GM23338 (cell line): Measurements from ENCODE around the gene ZNF26. TPM values are rescaled to one million over a fixed set of nuclear protein-coding genes. Genes with fewer than 3 reads are reported as not detected.

ENCODE experiments used
- ATAC-seq: fragments of 200-7000 bp; cut with Tn5 transposase; 3 replicates; pipeline ENCODE4 v1.9.1; 2020
- DNase-seq: peaks from one replicate; pipeline ENCODE4 v3.0.0-alpha.2; 2015; ENCODE audit warnings: low spot score
- H2AFZ ChIP-seq: fragments of 200-600 bp; sonication (generic); 2 replicates; pipeline ENCODE4 v1.8.0; 2016; ENCODE audit warnings: antibody characterized with exemption, mild to moderate bottlenecking, moderate library complexity
- H3F3A ChIP-seq: fragments of 200-600 bp; sonication (generic); replicated peaks from 2 replicates; pipeline ENCODE4 v1.8.0; 2017; ENCODE audit warnings: antibody characterized with exemption, mixed run types, low read depth
- H3K27ac ChIP-seq: fragments of 200-600 bp; sonication (generic); 2 replicates; pipeline ENCODE4 v1.6.1; 2016; ENCODE audit warnings: low read depth
- H3K27me3 ChIP-seq: fragments of 200-600 bp; sonication (generic); 2 replicates; pipeline ENCODE4 v1.8.0; 2016; ENCODE audit warnings: mild to moderate bottlenecking, mixed run types, moderate library complexity; ENCODE audit not compliant: insufficient read depth
- H3K36me3 ChIP-seq: fragments of 200-600 bp; sonication (generic); 2 replicates; pipeline ENCODE4 v1.8.0; 2016; ENCODE audit warnings: mild to moderate bottlenecking; ENCODE audit not compliant: insufficient read depth
- H3K4me1 ChIP-seq: fragments of 200-600 bp; sonication (generic); 2 replicates; pipeline ENCODE4 v1.8.0; 2016; ENCODE audit warnings: mild to moderate bottlenecking, moderate library complexity; ENCODE audit not compliant: insufficient read depth
- H3K4me2 ChIP-seq: fragments of 200-600 bp; sonication (generic); 2 replicates; pipeline ENCODE4 v1.7.1; 2017; ENCODE audit warnings: mixed run types
- H3K4me3 ChIP-seq: fragments of 200-600 bp; sonication (generic); 2 replicates; pipeline ENCODE4 v1.6.1; 2016; ENCODE audit warnings: mixed run types
- H3K79me2 ChIP-seq: fragments of 200-600 bp; sonication (generic); replicated peaks from 2 replicates; pipeline ENCODE4 v1.8.0; 2017; ENCODE audit warnings: mild to moderate bottlenecking; ENCODE audit not compliant: insufficient read depth
- H3K9me2 ChIP-seq: fragments of 200-600 bp; sonication (generic); 2 replicates; pipeline ENCODE4 v1.8.0; 2017; ENCODE audit not compliant: insufficient read depth
- H4K20me1 ChIP-seq: fragments of 200-600 bp; sonication (generic); replicated peaks from 2 replicates; pipeline ENCODE4 v1.8.0; 2017; ENCODE audit warnings: mild to moderate bottlenecking; ENCODE audit not compliant: insufficient read depth
- H3K27ac Mint-ChIP-seq: 2 replicates; pipeline ENCODE4 v1.8.0; 2020; ENCODE audit warnings: inconsistent platforms, mild to moderate bottlenecking, moderate library complexity, mixed read lengths
- H3K27me3 Mint-ChIP-seq: 3 replicates; pipeline ENCODE4 v1.8.0; 2022; ENCODE audit warnings: low read depth, mild to moderate bottlenecking, moderate library complexity, mixed read lengths, inconsistent platforms; ENCODE audit not compliant: insufficient read depth, poor library complexity
- H3K36me3 Mint-ChIP-seq: 3 replicates; pipeline ENCODE4 v1.8.0; 2021; ENCODE audit warnings: low read depth, mild to moderate bottlenecking, inconsistent platforms, moderate library complexity, mixed read lengths
- H3K4me1 Mint-ChIP-seq: 3 replicates; pipeline ENCODE4 v1.8.0; 2020; ENCODE audit warnings: mild to moderate bottlenecking, inconsistent platforms, mixed read lengths
- H3K4me3 Mint-ChIP-seq: 3 replicates; pipeline ENCODE4 v1.8.0; 2021; ENCODE audit warnings: moderate library complexity, mild to moderate bottlenecking, inconsistent platforms, mixed read lengths
- H3K9me3 Mint-ChIP-seq: 3 replicates; pipeline ENCODE4 v1.8.0; 2020; ENCODE audit warnings: moderate library complexity, mild to moderate bottlenecking, inconsistent platforms, mixed read lengths
- JUNB ChIP-seq: IDR thresholded peaks from one replicate; pipeline ENCODE4 v1.6.1; 2016; ENCODE audit warnings: antibody characterized with exemption; ENCODE audit not compliant: unreplicated experiment
- REST ChIP-seq: IDR thresholded peaks from one replicate; pipeline ENCODE4 v1.6.1; 2018; ENCODE audit warnings: antibody characterized with exemption; ENCODE audit not compliant: unreplicated experiment
- STAT1 ChIP-seq: IDR thresholded peaks from one replicate; pipeline ENCODE4 v1.6.1; 2016; ENCODE audit warnings: antibody characterized with exemption; ENCODE audit not compliant: unreplicated experiment
- ZNF331 ChIP-seq: fragments of 250-450 bp; sonication (Bioruptor Pico); IDR thresholded peaks from 2 replicates; pipeline ENCODE4 v1.5.0; 2020; ENCODE audit warnings: low read depth, mild to moderate bottlenecking, moderate library complexity
- ZNF462 ChIP-seq: fragments of 250-450 bp; sonication (Bioruptor Pico); IDR thresholded peaks from 2 replicates; pipeline ENCODE4 v1.5.0; 2020; ENCODE audit warnings: mild to moderate bottlenecking, moderate library complexity
- polyA plus RNA-seq: library from polyadenylated mRNA; unstranded; fragments of >200 nt; fragmentation: Nextera tagmentation; extraction: Ambion mirVana; gene quantifications from 2 replicates; pipeline ENCODE4 v1.2.1, GENCODE V29; 2016
- total RNA-seq: library from RNA; depleted of rRNA; stranded (reverse); fragments of >200 nt; shearing (Covaris generic); gene quantifications from 2 replicates; pipeline ENCODE4 v1.2.3, GENCODE V29; 2014

ZNF26 gene
- total and polyA plus RNA-seq, 2 experiments from 2014 or later, result 4.8 to 18.9 TPM

GRCh38 chr12:133010657-133011297, 24.6 kb downstream of the ZNF26 start (continued):
- no peak for TF ChIP-seq ZNF462 (CRISPR knock-in tag)
- TF ChIP-seq JUNB, result no peak

- no peak overlapping the region for H3K27ac Mint-ChIP-seq
- H3F3A ChIP-seq, result no peaks in the 10 kb centered on the region
- peaks cover 81% of the 10 kb centered on the region for H3K9me3 Mint-ChIP-seq
- H3K79me2 ChIP-seq, result no peaks in the 10 kb centered on the region
- no peaks in the 10 kb centered on the region for H3K4me1 ChIP-seq
- no peak for ATAC-seq
- H4K20me1 ChIP-seq, result no peaks in the 10 kb centered on the region
- H3K9me2 ChIP-seq, result no peaks in the 10 kb centered on the region
- no peaks in the 10 kb centered on the region for H3K27me3 ChIP-seq
- no peak overlapping the region for H3K4me3 ChIP-seq
- H3K4me3 Mint-ChIP-seq, result no peak overlapping the region
- H3K27me3 Mint-ChIP-seq, result peaks cover 2% of the 10 kb centered on the region
- DNase-seq, result no peak
- H3K36me3 ChIP-seq, result no peaks in the 10 kb centered on the region; the same call in 1 of the 2 replicates
- H3K36me3 Mint-ChIP-seq, result peaks cover 16% of the 10 kb centered on the region
- no peak overlapping the region for H3K4me2 ChIP-seq
- no peak overlapping the region for H2AFZ ChIP-seq
- H3K27ac ChIP-seq, result no peak overlapping the region
- H3K4me1 Mint-ChIP-seq, result no peaks in the 10 kb centered on the region
- TF ChIP-seq STAT1 (no peak), ZNF331 (CRISPR knock-in tag) (no peak), JUNB (no peak), REST (no peak), ZNF462 (CRISPR knock-in tag) (no peak)
These were observed 37.4 kb downstream of the ZNF26 start for GRCh38 chr12:133023566-133023965.
